Urinary bladder (tissue), 4 donors: Measurements from ENCODE around the gene PSMD9. TPM values are rescaled to one million over a fixed set of nuclear protein-coding genes. Genes with fewer than 3 reads are reported as not detected.

Source experiments
- DNase-seq: peaks from one replicate; pipeline ENCODE4 v3.0.0-alpha.2; 2015; ENCODE audit errors: extremely low spot score
- H3K27ac ChIP-seq: one replicate; pipeline ENCODE4 v1.5.1; 2013; ENCODE audit warnings: low read depth, mild to moderate bottlenecking, moderate library complexity
- H3K36me3 ChIP-seq: one replicate; pipeline ENCODE4 v1.6.1; 2013; ENCODE audit warnings: mild to moderate bottlenecking, moderate library complexity; ENCODE audit not compliant: insufficient read depth
- H3K4me1 ChIP-seq: one replicate; pipeline ENCODE4 v1.6.1; 2013; ENCODE audit warnings: mild to moderate bottlenecking, moderate library complexity; ENCODE audit not compliant: insufficient read depth
- H3K4me3 ChIP-seq: one replicate; pipeline ENCODE4 v1.5.1; 2013; ENCODE audit warnings: low read depth, low read length
- WGBS: extraction: QIAGEN DNeasy Blood & Tissue Kit; methylation state at CpG from one replicate; pipeline ENCODE4 v1.1.7; 2013; 5-methylcytosine and 5-hydroxymethylcytosine counted together
- polyA plus RNA-seq: library from polyadenylated mRNA; stranded (reverse); fragments of 200-250 nt; gene quantifications from one replicate; pipeline ENCODE4 v1.2.3, GENCODE V29; 2013
- total RNA-seq: library from RNA; depleted of rRNA; stranded (reverse); fragments of >200 nt; gene quantifications from one replicate; pipeline ENCODE4 v1.2.3, GENCODE V29; 2014
- donor health status: healthy with polysubstance abuse.
- donor health status: healthy.

Gene PSMD9
- total and polyA plus RNA-seq, 2 donors = 28.3 to 115 TPM

- H3K4me3 ChIP-seq = no peak overlapping the region
- no peak overlapping the region for H3K27ac ChIP-seq
- no peaks in the 10 kb centered on the region for H3K36me3 ChIP-seq
- no peaks in the 10 kb centered on the region for H3K4me1 ChIP-seq
- WGBS = 54% methylated on average over 7 of the region's 7 CpGs
- DNase-seq = no peak
Observed at GRCh38 chr12:121939186-121939585, 50.6 kb downstream of the PSMD9 start.

GRCh38 chr12:121939992-121940766, 51.6 kb downstream of the PSMD9 start:
- no peak for DNase-seq
- Histone ChIP-seq H3K27ac (no peak overlapping the region), H3K4me1 (no peaks in the 10 kb centered on the region), H3K36me3 (no peaks in the 10 kb centered on the region), H3K4me3 (no peak overlapping the region)
- WGBS = 81% methylated on average over 4 of the region's 4 CpGs

- no peak for DNase-seq
- WGBS = 97% methylated on average over 15 of the region's 15 CpGs
- no peaks in the 10 kb centered on the region for H3K4me1 ChIP-seq
- H3K36me3 ChIP-seq = no peaks in the 10 kb centered on the region
- no peak overlapping the region for H3K27ac ChIP-seq
- H3K4me3 ChIP-seq = no peak overlapping the region
Observed at GRCh38 chr12:121942145-121942718, 53.6 kb downstream of the PSMD9 start.

- DNase-seq = no peak
- Histone ChIP-seq H3K4me1 (no peaks in the 10 kb centered on the region), H3K4me3 (no peak overlapping the region), H3K36me3 (no peaks in the 10 kb centered on the region), H3K27ac (no peak overlapping the region)
Observed at GRCh38 chr12:121943926-121944325, 55.3 kb downstream of the PSMD9 start.

DNA sequence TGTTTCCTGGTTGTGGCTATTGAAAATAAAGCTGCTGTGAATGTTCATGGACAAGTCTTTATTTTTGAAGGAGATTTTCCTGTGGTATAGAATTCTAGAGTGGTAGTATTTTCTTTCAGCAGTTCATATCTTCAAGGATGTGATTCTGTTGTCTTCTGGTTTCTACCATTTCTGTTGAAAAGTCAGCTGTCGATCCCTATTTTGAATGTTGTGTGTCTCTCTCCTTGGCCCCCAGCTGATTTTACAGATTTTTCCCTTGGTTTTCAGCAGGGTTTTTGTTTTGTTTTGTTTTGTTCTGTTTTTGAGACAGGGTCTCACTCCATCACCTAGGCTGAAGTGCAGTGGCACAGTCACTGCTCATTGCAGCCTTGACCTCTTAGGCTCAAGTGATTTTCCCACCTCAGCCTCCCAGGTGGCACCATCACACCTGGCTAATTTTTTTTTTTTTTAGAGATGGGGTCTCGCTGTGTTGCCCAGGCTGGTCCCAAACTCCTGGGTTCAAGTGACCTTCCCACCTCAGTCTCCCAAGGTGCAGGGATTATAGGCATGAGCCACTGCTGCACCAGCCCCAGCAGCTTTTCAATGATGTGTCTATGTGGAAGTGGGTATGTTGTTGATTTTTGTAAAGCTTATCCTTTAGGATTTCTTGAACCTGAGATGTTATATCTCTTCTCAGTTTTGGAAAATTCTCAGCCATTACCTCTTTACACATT, 57.9 kb downstream of the PSMD9 start:
- WGBS = 97% methylated on average over 2 of the region's 2 CpGs
- DNase-seq = no peak
- H3K27ac ChIP-seq = no peak overlapping the region
- H3K4me3 ChIP-seq = no peak overlapping the region
- no peaks in the 10 kb centered on the region for H3K4me1 ChIP-seq
- no peaks in the 10 kb centered on the region for H3K36me3 ChIP-seq

- Histone ChIP-seq H3K4me1 (no peaks in the 10 kb centered on the region), H3K36me3 (no peaks in the 10 kb centered on the region), H3K4me3 (no peak overlapping the region), H3K27ac (no peak overlapping the region)
- DNase-seq = no peak
- WGBS = 82% methylated on average over 2 of the region's 2 CpGs
Observed at GRCh38 chr12:121947981-121948380, 59.4 kb downstream of the PSMD9 start.

DNA sequence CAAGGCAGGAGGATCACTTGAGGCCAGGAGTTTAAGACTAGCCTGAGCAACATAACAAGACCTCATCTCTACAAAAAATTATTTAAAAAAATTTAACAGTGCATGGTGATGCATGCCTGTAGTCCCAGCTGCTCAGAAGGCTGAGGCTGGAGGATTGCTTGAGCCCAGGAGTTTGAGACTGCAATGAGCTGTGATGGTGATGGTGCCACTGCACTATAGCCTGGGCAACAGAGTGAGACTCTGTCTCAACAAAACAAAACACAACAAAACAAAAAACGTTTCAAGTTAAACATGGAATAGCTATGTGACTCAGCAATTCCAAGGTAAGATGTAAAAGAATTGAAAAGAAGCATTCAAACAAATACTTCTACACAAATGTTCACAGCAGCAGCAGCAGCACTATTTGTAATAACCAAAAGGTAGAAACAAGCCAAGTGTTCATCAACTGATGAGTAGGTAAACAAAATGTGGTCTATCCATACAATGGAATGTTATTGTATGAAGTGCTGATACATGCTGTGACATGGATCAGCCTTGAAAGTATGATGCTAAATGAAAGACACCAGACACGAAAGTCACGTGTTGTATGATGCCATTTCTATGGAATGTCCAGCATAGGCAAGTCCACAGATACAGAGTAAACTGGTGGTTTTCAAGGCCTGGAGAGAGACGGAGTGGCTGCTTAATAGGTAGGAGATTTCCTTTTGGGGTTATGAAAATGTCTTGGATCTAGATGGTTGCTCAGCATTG, 61.2 kb downstream of the PSMD9 start:
- DNase-seq = peak; percentile 18
- no peak overlapping the region for H3K27ac ChIP-seq
- no peaks in the 10 kb centered on the region for H3K4me1 ChIP-seq
- WGBS = 49% methylated on average over 4 of the region's 4 CpGs
- no peak overlapping the region for H3K4me3 ChIP-seq
- no peaks in the 10 kb centered on the region for H3K36me3 ChIP-seq

DNA sequence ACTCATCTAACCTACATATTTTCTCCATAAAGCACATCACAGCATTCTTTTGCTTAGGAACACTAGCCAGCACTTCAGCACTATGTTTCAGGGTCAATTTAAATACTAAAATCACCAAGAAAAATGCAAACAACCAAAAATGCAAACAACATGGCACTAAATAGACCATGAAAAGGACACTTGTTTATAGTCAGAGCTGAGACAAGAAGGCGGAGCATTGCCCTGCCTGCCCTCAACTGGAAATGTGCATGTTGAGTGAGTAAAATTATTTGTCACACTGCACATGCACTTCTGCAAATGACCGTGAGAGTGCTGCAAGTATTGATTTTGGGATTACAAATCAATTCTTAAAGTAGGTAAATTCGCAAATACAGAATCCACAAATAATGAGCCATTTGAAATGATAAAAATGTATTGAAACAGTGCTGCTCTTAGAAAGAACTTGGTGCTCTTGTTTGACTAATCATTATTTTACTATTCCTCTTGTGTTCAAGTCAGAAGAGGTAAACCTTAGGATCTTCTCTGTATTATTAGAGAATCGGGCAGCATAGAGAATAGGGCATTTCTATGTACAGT, 64.6 kb downstream of the PSMD9 start:
- no peak overlapping the region for H3K27ac ChIP-seq
- 96% methylated on average over 4 of the region's 4 CpGs for WGBS
- H3K36me3 ChIP-seq = no peaks in the 10 kb centered on the region
- DNase-seq = no peak
- H3K4me3 ChIP-seq = no peak overlapping the region
- H3K4me1 ChIP-seq = no peaks in the 10 kb centered on the region

DNA sequence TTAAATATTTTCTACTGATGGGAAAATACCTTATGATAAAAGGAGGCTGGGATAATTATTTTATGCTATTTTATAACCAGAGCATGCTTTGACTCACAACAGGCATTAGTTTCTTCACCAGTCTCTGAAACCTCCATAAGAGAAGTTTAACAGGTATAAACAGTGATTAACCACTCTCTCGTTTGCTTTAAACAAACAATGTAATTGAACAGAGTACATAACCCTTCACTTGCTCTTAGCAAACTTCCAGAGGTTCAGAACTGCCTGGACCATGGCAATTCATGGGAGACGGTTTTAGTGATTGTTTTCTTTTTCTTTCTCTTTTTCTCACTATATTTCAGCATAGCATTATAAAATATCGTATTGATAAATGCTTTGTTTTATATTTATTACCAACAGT, 65.1 kb downstream of the PSMD9 start:
- Histone ChIP-seq H3K36me3 (no peaks in the 10 kb centered on the region), H3K27ac (no peak overlapping the region), H3K4me1 (no peaks in the 10 kb centered on the region), H3K4me3 (no peak overlapping the region)
- no peak for DNase-seq
- WGBS = 69% methylated on average over 3 of the region's 3 CpGs

GRCh38 chr12:121955258-121956237, 67.0 kb downstream of the PSMD9 start:
- Histone ChIP-seq H3K27ac (no peak overlapping the region), H3K4me1 (no peaks in the 10 kb centered on the region), H3K36me3 (no peaks in the 10 kb centered on the region), H3K4me3 (no peak overlapping the region)
- no peak for DNase-seq
- 88% methylated on average over 13 of the region's 13 CpGs for WGBS

DNA sequence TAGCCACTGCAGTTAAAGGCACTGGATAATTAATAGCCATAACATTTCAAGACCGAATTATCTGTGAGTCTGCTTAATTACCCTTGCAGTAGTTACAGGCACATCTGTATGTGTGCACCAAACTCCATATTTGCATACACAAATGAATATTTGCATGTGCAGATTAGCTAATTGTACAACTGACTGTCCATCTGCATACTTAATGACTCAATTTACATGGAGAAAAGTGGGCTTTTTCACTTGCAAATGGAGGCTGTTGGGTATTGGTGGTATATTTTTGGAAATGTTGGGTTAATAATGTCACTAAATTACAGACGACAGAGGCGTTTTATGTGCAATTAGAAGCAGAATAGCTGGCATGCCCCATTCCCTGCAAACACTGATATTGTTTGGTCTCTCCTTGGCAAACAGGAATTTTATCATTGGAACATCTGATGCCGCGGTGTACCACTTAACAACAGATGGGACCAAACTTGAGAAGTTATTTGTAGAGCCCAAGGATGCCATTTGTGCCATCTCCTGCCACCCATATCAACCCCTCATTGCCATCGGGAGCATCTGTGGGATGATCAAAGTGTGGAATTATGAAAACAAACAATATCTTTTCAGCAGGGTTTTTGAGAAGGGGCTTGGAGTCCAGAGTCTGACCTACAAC, 69.4 kb downstream of the PSMD9 start:
- Histone ChIP-seq H3K27ac (no peak overlapping the region), H3K36me3 (no peaks in the 10 kb centered on the region), H3K4me1 (no peaks in the 10 kb centered on the region), H3K4me3 (no peak overlapping the region)
- 83% methylated on average over 6 of the region's 6 CpGs for WGBS
- DNase-seq = no peak

DNA sequence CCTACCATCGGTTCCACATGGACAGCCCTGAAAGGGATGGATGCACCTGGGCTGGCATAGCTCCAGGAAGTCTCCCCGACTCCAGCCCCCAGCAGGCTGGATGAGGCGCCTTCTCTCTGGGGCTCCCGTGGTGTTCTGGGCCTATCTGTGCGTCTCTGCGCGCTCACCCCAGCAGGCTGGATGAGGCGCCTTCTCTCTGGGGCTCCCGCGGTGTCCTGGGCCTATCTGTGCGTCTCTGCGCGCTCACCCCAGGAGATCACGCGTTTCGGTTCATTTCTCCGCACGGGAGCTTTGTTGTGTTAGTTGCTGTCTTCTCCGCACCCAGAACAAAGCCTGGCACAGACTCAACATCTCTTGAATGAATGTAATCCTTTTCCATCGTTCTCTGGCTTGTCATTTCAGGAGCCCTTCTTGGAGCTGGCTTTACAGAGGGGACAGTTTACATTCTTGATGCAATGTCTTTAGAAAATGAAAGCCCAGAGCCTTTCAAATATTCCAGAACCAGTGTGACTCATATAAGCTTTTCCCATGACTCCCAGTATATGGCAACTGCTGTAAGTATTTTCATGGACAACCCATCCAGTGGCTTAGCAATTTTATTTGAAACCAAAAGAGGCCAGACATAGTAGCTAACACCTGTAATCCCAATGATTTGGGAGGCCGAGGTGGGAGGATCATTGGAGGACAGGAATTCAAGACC, 70.1 kb downstream of the PSMD9 start:
- no peaks in the 10 kb centered on the region for H3K4me1 ChIP-seq
- no peaks in the 10 kb centered on the region for H3K36me3 ChIP-seq
- no peak overlapping the region for H3K4me3 ChIP-seq
- 61% methylated on average over 21 of the region's 21 CpGs for WGBS
- DNase-seq = no peak
- no peak overlapping the region for H3K27ac ChIP-seq
